HepG2 (cell line): ENCODE measurements around the gene RAB17. TPM values are rescaled to one million over a fixed set of nuclear protein-coding genes. Genes with fewer than 3 reads are reported as not detected.

Experiments
- ATAC-seq: fragments of 200-7000 bp; cut with Tn5 transposase; 3 replicates; pipeline ENCODE4 v1.9.1; 2020; ENCODE audit warnings: mild to moderate bottlenecking, moderate library complexity
- BruUV-seq: library from RNA; stranded (reverse); fragments of 400-500 nt; replicated peaks from 2 replicates; lab custom pipeline; 2021; lab: Mats Ljungman, UMichigan
- CTCF ChIA-PET: fragments of 300-600 bp; formaldehyde crosslinking; extraction: SDS; loops from one replicate; lab custom pipeline; 2021; ENCODE audit warnings: low total read pairs, inconsistent platforms, low intra/inter-chr PET ratio; lab: Yijun Ruan, JAX
- POLR2A ChIA-PET: fragments of 350-600 bp; sonication (Branson Sonifier 250); formaldehyde crosslinking; loops from one replicate; lab custom pipeline; 2020; ENCODE audit warnings: antibody characterized with exemption, inconsistent platforms; lab: Yijun Ruan, JAX
- DNase-seq: peaks from one replicate; pipeline ENCODE4 v3.0.0-alpha.2; 2015; ENCODE audit warnings: low spot score
- FAIRE-seq: peaks from 3 replicates; lab custom pipeline; 2011; peaks lifted over from hg19 to GRCh38; lab: Jason Lieb, UNC
- H2AFZ ChIP-seq: one replicate; pipeline ENCODE4 v1.6.1; 2011; ENCODE audit warnings: low read length, inconsistent platforms
- H3K27ac ChIP-seq: fragments of 300-600 bp; 3 replicates; pipeline ENCODE4 v1.8.0; 2011; ENCODE audit warnings: mixed run types, mild to moderate bottlenecking, mixed read lengths, low read length, inconsistent platforms; ENCODE audit not compliant: insufficient read depth; ENCODE audit errors: extremely low read length
- H3K27me3 ChIP-seq, 2 experiments: fragments of 200-600 bp in 1 of 2; 2 replicates in 1 of 2; 3 replicates in 1 of 2; pipeline versions ENCODE4 v1.6.0 to v1.8.0; 2011; ENCODE audit warnings: low read length in 2 of 2, mild to moderate bottlenecking in 2 of 2, moderate library complexity in 2 of 2, inconsistent platforms in 1 of 2; ENCODE audit not compliant: insufficient read depth in 2 of 2, control insufficient read depth in 1 of 2
- H3K36me3 ChIP-seq, 2 experiments: fragments of 200-600 bp in 1 of 2; replicated peaks in 1 of 2; 2 replicates in 1 of 2; 3 replicates in 1 of 2; pipeline versions ENCODE4 v1.5.1 to v1.8.0; 2011; ENCODE audit warnings: low read length in 2 of 2, inconsistent platforms in 1 of 2; ENCODE audit not compliant: insufficient read depth in 2 of 2, control insufficient read depth in 1 of 2
- H3K4me1 ChIP-seq: 2 replicates; pipeline ENCODE4 v1.5.1; 2012; ENCODE audit warnings: low read length, inconsistent platforms; ENCODE audit not compliant: insufficient read depth
- H3K4me2 ChIP-seq: 2 replicates; pipeline ENCODE4 v1.6.0; 2011; ENCODE audit warnings: low read depth, low read length, inconsistent platforms
- H3K4me3 ChIP-seq, 3 experiments: fragments of 200-600 bp in 1 of 3; sonication (generic), shearing (Covaris generic) in 1 of 3; replicated peaks in 1 of 3; 2 replicates each; pipeline ENCODE4 v1.5.1; 2011 to 2016; ENCODE audit warnings: low read length in 3 of 3, inconsistent platforms in 2 of 3, low read depth in 2 of 3, mild to moderate bottlenecking in 2 of 3, control low read depth in 1 of 3, mixed read lengths in 1 of 3; ENCODE audit not compliant: insufficient read depth in 1 of 3
- H3K79me2 ChIP-seq: one replicate; pipeline ENCODE4 v1.6.1; 2011; ENCODE audit warnings: low read length, inconsistent platforms; ENCODE audit not compliant: insufficient read depth
- H3K9ac ChIP-seq: 2 replicates; pipeline ENCODE4 v1.6.0; 2011; ENCODE audit warnings: mild to moderate bottlenecking, low read depth, low read length, inconsistent platforms; ENCODE audit not compliant: insufficient read depth
- H3K9me3 ChIP-seq: 2 replicates; pipeline ENCODE4 v1.5.1; 2012; ENCODE audit warnings: mild to moderate bottlenecking, low read length
- H4K20me1 ChIP-seq: 2 replicates; pipeline ENCODE4 v1.6.0; 2011; ENCODE audit warnings: inconsistent platforms, mild to moderate bottlenecking, low read length, moderate library complexity; ENCODE audit not compliant: insufficient read depth
- DMTF1 ChIP-seq: sonication (generic); formaldehyde crosslinking; IDR thresholded peaks from 2 replicates; pipeline ENCODE4 v1.4.0; 2020; ENCODE audit warnings: mild to moderate bottlenecking, missing genetic modification reagents
- IRF9 ChIP-seq: sonication (generic); formaldehyde crosslinking; IDR thresholded peaks from 2 replicates; pipeline ENCODE4 v1.8.0; 2022; ENCODE audit warnings: missing genetic modification reagents, mild to moderate bottlenecking, borderline replicate concordance
- JARID2 ChIP-seq: sonication (generic); formaldehyde crosslinking; IDR thresholded peaks from 2 replicates; pipeline ENCODE4 v1.8.1; 2023; ENCODE audit warnings: missing genetic modification reagents, inconsistent platforms; ENCODE audit not compliant: insufficient replicate concordance
- KLF9 ChIP-seq: IDR thresholded peaks from 2 replicates; pipeline ENCODE4 v1.6.1; 2016; ENCODE audit warnings: low read depth
- MATR3 ChIP-seq: sonication (generic); formaldehyde crosslinking; IDR thresholded peaks from 2 replicates; pipeline ENCODE4 v1.4.0; 2020; ENCODE audit warnings: missing genetic modification reagents
- MYNN ChIP-seq: sonication (generic); formaldehyde crosslinking; IDR thresholded peaks from 2 replicates; pipeline ENCODE4 v1.4.0; 2020; ENCODE audit warnings: mild to moderate bottlenecking, low read depth, missing genetic modification reagents
- NR2F1 ChIP-seq, 2 experiments: fragments of 450-650 bp in 1 of 2; formaldehyde crosslinking in 1 of 2; IDR thresholded peaks; 2 replicates each; pipeline versions ENCODE4 v1.5.0 to v1.6.1; 2016 to 2020; ENCODE audit warnings: mild to moderate bottlenecking in 1 of 2, missing compliant biosample characterization in 1 of 2, missing genetic modification reagents in 1 of 2, moderate library complexity in 1 of 2
- ZBTB26 ChIP-seq: IDR thresholded peaks from 2 replicates; pipeline ENCODE4 v1.6.1; 2016; ENCODE audit warnings: missing compliant biosample characterization, missing genetic modification reagents, borderline replicate concordance
- ZNF616 ChIP-seq: sonication (generic); formaldehyde crosslinking; IDR thresholded peaks from 2 replicates; pipeline ENCODE4 v1.5.0; 2020; ENCODE audit warnings: low read depth, mild to moderate bottlenecking, missing genetic modification reagents
- ZSCAN9 ChIP-seq: IDR thresholded peaks from 2 replicates; pipeline ENCODE4 v1.6.1; 2016; ENCODE audit warnings: borderline replicate concordance
- WGBS: methylation state at CpG from one replicate; pipeline ENCODE4 v1.1.6; 2017; ENCODE audit warnings: low lambda C conversion rate; 5-methylcytosine and 5-hydroxymethylcytosine counted together
- in situ Hi-C: cut with HindIII; loops from 2 replicates; pipeline ENCODE4 v1.10.0; 2017; ENCODE audit warnings: low pct_unique_long_range_greater_than_20kb; ENCODE audit not compliant: extremely low pct_ligation_motif_present
- intact Hi-C: fragments of 100-400 bp; cut with micrococcal nuclease; formaldehyde crosslinking; loops from one replicate; pipeline ENCODE4 v1.10.0; 2022; ENCODE audit not compliant: unreplicated experiment
- polyA plus RNA-seq, 8 experiments: library from polyadenylated mRNA; depleted of rRNA in 3 of 8; stranded (reverse) in 7 of 8; unstranded in 1 of 8; fragments of >200 nt; fragmentation: Illumina TruSeq in 4 of 8; extraction: Trizol in 4 of 8; gene quantifications; 2 replicates each; pipeline versions ENCODE4 v1.2.1 to v1.2.3, GENCODE V29; 2011 to 2016; ENCODE audit warnings: low read depth in 4 of 8, missing spikeins in 1 of 8, mixed read lengths in 1 of 8; ENCODE audit not compliant: insufficient read depth in 1 of 8
- total RNA-seq, 5 experiments: library from RNA; depleted of rRNA; stranded (reverse); fragments of >200 nt; fragmentation: Illumina TruSeq; extraction: Trizol; gene quantifications; 2 replicates each; pipeline ENCODE4 v1.2.3, GENCODE V29; 2016; ENCODE audit warnings: low read depth in 1 of 5
- TF ChIP-seq, protein P1 (sequence below): fragments of 450-650 bp; IDR thresholded peaks from 2 replicates; pipeline ENCODE4 v1.6.1; 2016

RAB17 gene
- total and polyA plus RNA-seq, 2 of the 13 experiments (the other 11 are each of a cell fraction or from before 2014, with no cell fraction given): 68.0 to 124 TPM

DNA sequence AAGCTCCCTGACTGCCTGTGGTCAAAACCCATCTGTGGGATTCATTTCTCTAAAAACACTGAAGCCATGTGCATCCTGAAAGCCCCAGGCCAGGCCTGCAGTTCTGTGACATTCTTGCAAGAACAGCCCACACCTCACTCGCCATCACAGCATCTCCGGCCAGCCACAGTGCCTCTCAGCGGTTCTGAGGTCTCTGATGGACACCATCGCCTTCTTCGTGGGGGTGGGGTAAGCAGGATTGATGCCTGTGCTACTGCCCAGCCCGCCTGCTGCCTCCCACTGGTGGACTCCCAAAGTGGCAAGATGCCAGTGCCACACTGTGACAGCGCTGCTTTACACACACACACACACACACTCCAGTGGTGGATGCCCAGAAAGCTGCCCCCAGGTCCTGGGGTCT lies 29.3 kb downstream of the RAB17 start:
- intact Hi-C loops: no loop called here

More for the DNA sequence above, 29.3 kb downstream of the RAB17 start:
- TF ChIP-seq MYNN: no peak
- no peak for TF ChIP-seq ZNF616
- no peak for TF ChIP-seq ZBTB26 (CRISPR knock-in tag)
- no peak for TF ChIP-seq IRF9 (CRISPR knock-in tag)
- TF ChIP-seq JARID2 (CRISPR knock-in tag): no peak
- no peak for TF ChIP-seq DMTF1 (CRISPR knock-in tag)
- TF ChIP-seq MATR3 (CRISPR knock-in tag): no peak
- TF ChIP-seq KLF9 (CRISPR knock-in tag): no peak
- no peak for TF ChIP-seq NR2F1 (CRISPR knock-in tag; IDR thresholded peaks at IDR 0.05)
- TF ChIP-seq, protein P1, sequence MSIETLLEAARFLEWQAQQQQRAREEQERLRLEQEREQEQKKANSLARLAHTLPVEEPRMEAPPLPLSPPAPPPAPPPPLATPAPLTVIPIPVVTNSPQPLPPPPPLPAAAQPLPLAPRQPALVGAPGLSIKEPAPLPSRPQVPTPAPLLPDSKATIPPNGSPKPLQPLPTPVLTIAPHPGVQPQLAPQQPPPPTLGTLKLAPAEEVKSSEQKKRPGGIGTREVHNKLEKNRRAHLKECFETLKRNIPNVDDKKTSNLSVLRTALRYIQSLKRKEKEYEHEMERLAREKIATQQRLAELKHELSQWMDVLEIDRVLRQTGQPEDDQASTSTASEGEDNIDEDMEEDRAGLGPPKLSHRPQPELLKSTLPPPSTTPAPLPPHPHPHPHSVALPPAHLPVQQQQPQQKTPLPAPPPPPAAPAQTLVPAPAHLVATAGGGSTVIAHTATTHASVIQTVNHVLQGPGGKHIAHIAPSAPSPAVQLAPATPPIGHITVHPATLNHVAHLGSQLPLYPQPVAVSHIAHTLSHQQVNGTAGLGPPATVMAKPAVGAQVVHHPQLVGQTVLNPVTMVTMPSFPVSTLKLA: no peak
- no peak for TF ChIP-seq ZSCAN9 (CRISPR knock-in tag)
- no peak overlapping the region for H3K4me2 ChIP-seq
- H3K9me3 ChIP-seq: no peaks in the 10 kb centered on the region
- DNase-seq (no peak), ATAC-seq (no peak), FAIRE-seq (no peak)
- H3K9ac ChIP-seq: no peak overlapping the region
- H3K79me2 ChIP-seq: no peaks in the 10 kb centered on the region
- BruUV-seq: no TSS peak
- no peak overlapping the region for H2AFZ ChIP-seq
- H3K27me3 ChIP-seq: peaks cover 3 to 59% of the 10 kb centered on the region in 2 experiments; a peak in 4 of 5 replicates
- no peaks in the 10 kb centered on the region for H4K20me1 ChIP-seq
- 7% methylated on average over 7 of the region's 7 CpGs for WGBS
- CTCF ChIA-PET: no interaction called here
- POLR2A ChIA-PET: no interaction called here
- in situ Hi-C loops: no loop called here
- no peak overlapping the region for H3K27ac ChIP-seq
- H3K4me1 ChIP-seq: no peaks in the 10 kb centered on the region
- no peak overlapping the region for H3K4me3 ChIP-seq
- H3K36me3 ChIP-seq: no peaks in the 10 kb centered on the region
